Stimulated activated CD4-positive, alpha-beta T cell treated with anti-CD3 and anti-CD28 coated beads, Interleukin-4, amount 100 ng/mL, for 24 hours (primary cell): ENCODE measurements around the gene ATP8A1.

Experiments
- DNase-seq: peaks from one replicate; pipeline ENCODE4 v3.0.0-alpha.2; 2020

Gene ATP8A1

DNA sequence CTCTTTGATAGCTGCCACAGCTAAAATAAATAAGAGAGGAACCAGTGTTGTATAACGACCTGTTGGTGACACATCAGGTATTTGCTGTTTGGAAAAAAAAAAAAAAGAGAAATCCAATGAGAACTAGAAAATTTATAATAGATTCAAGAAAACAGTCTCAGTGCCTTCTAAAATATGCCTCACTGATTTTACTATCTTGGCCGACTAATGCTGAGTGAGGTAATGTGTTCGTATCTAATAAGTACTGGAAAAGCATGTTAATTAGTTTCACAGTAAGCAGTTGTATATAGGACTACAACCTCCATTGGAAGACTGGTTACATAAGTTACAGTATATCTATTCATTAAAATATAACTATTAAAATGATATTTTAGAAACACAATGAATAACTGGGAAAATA is 32.4 kb downstream of the ATP8A1 start:
- no peak for DNase-seq

DNA sequence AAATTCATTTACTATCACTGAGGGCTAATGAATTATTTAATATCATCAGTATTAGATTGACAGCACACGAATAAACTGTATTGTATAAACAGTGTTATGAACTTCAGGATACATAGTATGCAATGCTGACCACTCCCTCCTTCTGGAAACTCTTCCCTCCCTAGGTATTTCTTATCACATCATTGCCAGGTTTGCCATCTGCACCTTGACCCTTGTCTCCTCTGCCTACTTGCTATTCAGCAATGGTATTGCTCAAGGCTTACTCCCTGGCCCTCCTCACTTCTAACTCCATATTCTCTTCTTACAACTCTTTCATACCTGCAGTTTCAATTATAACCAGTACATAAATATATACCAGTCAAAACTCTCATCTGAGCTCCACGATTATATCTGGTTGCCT is 38.9 kb downstream of the ATP8A1 start:
- DNase-seq, result no peak

DNA sequence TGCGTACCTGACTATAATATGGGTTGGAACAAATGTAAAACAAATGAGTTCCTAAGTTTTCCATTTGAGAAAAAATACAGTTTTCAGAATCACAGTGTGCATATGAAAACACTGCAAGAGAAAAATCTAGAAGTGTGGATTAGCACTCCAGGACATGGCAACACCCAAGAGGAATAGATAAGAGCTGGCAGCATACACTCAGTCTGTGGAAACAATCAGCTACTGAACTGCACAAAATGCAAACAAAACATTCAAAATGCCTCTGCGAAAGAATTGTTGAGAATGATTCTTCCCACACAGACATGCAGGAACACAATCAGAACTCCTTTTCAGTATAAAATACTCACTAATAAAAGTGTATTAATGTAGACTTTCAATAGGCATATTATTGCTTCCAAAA is 39.9 kb downstream of the ATP8A1 start:
- no peak for DNase-seq

DNA sequence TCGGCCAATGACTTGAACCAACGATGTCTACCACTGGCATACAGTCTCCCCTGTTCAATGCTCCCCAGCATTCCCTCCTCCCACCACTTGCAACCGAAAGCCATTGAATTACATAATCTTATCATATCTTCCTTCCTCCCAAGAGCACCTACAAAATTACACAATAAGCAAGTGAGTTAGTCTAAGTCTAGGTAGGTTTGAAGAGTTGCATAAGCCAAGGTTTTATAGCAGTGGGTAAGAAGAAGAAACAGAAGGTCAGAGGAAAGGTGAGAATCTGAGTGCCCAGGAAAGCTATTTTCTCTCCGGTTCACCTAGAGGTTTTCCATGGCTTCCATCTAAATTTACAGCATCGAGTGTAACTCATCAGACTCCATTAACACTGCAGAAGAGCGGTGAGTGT is 40.3 kb downstream of the ATP8A1 start:
- no peak for DNase-seq

DNA sequence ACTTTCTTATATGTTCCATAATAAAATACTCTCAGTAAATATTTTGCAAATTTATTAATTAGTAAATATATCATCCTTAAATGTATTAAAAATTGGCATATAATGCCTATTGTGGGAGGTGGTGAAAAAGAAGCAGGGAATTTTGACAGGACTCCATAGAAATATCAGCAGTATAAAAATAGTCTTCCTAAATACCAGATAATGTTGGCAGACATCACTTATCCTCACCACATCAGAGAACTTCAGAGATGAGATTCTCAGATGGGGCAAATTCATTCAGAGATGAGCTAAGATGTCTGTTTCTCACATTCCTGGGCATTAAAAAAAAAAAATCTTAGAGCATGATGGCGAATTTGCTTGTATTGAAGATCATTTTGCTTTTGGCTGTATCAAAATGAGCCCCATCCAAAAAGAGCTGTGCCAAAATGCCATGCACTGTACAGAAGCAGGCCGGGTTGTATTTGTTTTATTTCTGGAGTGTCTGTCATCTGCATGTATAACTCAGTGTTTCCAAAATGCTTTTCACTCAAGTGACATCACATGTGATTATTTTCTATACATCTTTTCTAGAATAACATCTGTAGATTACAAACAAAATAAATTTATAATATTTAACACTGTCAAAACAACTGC is 41.7 kb downstream of the ATP8A1 start:
- no peak for DNase-seq

DNA sequence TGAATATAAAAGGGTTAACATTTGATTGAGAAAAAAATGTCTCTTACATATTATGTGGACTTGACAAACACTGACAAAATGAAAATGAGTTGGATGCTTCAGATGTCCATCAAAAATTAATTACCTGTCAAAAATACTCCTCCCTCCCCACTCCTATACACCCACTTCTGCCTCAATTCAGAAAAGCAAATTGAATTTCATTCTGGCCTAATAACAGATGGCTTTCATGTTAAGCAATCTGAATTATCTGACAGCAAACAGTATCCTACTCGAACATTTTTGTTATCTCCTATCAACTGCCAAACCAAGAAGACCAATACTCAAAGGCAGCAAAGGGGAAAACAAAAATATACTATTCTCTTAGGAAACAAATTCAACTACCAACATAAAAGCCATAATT is 44.0 kb downstream of the ATP8A1 start:
- no peak for DNase-seq

DNA sequence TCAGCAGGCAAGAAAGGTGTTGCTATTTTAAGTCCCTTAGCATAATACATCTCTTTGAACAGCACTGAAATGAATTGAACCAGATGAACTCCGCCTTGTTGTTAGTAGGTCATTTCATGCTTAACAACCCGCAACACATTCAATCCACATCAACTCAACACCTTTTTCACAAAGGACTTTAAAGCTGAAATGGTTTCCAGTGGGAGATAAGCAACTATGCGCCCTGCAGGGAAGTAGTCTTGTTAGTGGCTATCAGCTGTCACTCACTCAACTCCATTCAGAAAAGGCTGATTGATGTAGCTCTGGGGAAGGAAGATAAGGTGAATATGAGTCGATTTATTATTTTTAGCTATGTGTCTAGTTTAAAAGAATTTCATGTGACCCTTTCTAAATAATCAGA is 46.0 kb downstream of the ATP8A1 start:
- no peak for DNase-seq

DNA sequence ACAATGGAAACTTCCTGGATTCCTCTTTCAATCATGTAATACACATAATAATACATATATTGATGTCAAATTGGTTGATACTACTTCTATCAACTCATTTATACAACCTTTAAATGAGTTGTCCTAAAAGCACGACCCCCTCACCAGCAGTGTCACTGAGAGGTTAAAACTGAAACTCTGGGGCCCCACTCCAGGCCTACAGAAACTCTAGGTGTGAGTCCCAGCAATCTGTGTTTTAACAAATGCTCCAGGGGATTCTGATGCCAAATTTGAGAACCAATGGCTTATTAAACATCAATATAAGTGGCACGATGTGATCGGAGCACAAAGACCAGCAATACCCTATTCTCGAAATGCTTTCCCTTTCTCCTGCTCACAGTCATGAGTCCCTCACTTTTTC is 47.9 kb downstream of the ATP8A1 start:
- no peak for DNase-seq

DNA sequence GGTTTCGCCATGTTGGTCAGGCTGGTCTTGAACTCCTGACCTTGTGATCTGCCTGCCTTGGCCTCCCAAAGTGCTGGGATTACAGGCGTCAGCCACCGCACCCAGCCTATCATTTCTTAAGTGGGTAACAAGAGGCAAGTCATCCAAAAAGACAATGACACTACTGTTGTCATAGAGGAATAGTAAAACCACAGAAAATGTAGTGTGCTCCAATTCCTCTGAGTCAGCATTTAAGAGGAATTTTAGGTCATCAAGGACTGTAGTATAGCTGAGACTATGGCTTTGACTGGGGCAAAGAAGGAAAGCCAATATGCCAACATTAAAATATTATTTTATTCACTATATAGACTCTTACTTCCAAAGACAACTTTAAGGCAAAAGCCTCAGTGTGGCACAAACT is 48.4 kb downstream of the ATP8A1 start:
- no peak for DNase-seq

DNA sequence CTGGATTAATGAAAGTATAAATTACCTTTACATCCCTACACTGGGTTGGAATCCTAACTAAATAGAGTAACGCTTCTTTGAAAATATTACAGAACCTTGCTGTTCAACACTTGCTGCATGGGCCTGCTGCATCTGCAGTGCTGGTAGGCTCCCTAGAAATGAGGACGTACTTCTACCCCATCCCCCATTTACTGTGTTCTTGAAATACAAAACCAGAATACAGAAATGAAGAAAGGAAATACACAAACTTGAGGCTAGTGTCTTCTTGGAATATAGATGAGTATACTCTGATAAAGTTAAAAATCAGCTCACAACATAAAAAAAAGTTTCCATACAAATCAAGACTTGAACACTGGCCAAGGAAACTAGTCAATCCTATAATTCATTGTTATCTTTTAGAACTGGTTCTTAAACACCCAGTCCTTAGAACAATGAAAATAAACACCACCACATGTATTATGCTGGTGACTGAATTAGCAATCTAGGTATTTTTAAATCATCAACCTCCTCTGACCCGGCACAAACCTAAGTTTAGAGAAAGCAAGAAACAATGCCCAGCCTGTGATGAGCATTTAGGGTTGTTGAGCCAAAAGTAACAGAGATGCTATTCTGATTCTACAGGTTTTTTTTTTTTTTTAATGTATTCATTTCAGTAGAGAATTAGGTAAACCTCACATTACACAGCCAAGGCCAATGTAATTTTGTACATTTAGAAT is 49.7 kb downstream of the ATP8A1 start:
- DNase-seq, result no peak

DNA sequence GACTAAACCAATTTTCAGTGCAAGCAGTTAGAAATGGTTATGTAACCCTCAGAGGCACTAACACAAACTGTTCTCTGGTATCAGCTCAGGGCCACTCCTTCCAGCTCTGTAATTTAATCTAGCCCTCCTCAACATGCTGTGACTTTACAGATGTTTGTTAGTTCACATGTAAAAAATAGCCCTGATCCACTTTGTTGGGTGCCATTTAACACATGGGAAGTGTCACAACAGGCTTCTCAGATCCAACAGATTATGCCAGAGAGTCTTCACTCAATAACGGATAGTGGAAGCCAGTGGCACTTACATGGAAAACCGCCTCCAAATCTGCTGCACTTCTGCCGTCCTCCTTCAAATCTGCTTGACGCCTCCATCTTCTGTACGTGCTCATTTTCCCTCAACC is 51.6 kb downstream of the ATP8A1 start:
- no peak for DNase-seq

DNA sequence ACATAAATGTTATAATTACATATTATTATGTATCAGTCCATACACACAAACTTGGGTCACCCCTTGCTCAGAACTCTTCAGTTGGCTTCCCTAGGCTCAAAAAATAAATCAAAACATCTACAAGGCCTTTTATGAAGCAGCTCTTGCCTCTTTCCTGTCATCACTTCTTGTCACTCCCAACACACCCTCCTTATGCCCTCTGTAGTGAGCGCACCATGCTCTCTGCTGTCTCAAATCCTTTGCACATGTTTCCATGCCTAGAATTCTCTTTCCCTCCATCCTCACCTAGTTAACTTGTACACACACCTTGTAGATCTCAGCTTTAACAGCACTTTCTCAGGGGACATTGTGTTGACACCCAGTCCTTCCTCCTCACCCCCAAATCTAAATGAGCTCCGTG is 53.0 kb downstream of the ATP8A1 start:
- DNase-seq, result no peak

DNA sequence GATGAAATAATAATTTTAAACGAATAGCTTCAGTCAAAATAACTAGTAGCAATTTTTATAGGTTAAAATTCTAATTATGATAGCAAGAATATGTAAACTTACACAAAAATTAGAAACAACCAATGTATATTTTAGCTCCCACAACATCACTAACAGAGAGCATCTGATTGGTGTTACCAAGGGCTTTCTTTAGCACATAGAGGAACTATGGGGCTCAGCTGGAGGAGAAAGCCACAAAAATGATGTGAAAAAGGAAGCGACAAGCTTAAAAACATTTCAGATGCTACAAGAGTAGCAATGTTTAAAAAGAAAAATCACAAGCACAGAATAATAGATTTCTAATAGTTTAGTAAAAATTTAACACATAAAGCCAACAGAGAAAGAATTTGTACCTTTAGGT is 56.3 kb downstream of the ATP8A1 start:
- DNase-seq, result no peak

DNA sequence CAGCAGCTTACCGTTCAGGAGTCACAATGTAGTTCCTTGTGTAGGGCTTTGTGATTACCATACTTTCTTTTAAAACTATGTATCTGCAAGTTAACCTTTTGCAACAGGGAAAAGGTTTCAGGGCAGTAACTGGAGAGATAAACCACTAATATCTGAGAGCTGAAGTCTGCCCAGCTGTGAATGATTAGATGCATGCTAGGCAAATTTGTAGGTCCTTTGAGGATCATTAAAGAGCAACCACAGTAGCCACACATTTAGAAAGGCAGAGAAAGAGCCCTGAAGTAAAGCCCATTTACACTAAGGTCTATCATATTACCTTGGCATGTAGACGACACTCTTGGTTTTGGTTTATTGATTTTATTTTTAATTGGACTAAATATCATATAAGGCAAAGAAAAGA is 60.0 kb downstream of the ATP8A1 start:
- DNase-seq, result no peak

DNA sequence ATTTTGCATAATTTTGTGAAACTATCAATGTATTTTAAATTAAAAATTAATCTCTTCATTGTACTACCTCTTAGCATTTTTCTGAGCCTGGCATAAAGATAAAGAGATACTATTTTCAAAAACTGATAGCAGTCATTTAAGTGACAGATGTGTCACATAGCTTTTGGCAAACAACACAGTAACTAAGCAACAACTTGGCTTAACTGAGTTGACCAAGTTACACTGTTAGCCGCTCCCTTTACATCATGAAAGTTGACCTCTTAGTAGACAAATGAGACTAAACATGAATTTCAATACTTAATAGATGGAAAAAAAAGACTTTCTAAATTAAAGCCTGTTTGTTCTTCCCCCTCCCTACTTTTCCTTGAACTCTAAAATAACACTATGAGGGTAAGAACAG is 62.0 kb downstream of the ATP8A1 start:
- DNase-seq, result no peak

DNA sequence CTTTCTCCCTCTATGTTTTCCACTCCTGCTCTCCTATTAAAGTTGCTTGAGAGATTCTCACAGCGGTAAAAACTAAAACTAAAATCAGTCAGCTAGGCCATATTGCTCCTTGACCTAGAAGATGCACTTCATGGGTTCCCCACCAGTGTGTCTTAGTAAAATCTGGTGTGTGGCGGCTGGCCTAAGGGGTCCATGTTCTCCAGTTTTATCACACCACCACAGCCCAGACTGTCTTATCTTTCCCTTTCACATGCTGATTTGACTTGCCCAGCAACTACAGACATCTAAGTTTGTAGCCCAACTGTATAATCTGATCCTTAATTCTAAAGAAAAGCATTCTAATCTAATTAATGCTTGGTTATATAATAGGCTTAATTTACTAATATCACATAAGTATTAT is 68.0 kb downstream of the ATP8A1 start:
- no peak for DNase-seq

DNA sequence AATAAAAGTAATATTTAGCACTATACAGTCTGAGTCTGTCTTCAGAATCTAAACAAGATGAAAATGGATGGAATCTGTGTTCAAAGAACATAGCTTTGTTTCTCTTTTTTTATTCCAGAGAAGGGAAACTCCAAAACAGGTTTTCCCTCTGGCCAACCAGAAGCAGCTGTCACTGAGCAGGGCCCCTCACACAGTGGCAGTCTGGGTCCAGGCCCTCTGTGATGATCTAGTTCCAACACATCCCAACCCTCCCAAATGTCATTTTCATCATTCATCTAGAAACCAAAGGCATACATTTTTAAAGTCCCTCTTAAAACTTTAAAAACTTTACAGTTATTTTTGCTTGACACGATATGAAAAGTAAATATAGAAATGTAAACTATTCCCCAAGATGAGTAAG is 70.1 kb downstream of the ATP8A1 start:
- DNase-seq, result no peak

DNA sequence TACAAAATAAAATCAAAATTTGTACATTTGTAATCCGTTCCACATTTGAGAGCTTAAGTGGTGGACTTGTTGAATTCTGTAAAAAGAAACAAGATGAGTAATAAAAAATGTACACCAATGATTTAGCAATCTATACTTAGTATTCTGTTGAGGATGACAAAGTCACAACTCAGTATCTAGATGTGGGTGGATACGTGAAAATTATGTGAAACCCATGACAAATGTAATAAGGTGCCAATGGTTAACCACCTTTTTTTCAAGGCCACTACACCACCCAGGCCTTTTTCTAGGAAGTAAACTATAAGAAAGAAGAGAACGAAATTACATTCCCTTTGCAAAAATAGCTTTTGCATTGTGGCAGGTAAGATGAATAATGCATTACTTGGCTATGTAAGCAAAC is 77.0 kb downstream of the ATP8A1 start:
- DNase-seq, result no peak

DNA sequence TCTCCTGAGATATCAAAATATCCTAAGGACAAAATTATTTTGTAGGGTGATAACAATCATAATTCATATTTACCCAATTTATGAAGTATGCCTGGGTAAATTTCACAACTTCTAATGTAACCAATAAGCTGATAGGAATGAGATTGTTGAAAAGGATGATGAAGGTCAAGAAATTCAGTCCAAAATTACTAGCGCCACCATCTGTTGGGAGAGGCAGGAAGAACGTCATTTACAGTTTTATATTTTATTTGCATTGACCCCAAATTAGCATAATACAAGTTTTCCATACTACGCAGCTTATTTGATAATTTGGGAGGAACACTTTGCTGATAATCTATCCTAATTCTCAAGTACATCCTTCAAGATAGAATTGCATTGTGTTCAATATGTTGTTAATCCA is 78.7 kb downstream of the ATP8A1 start:
- no peak for DNase-seq

DNA sequence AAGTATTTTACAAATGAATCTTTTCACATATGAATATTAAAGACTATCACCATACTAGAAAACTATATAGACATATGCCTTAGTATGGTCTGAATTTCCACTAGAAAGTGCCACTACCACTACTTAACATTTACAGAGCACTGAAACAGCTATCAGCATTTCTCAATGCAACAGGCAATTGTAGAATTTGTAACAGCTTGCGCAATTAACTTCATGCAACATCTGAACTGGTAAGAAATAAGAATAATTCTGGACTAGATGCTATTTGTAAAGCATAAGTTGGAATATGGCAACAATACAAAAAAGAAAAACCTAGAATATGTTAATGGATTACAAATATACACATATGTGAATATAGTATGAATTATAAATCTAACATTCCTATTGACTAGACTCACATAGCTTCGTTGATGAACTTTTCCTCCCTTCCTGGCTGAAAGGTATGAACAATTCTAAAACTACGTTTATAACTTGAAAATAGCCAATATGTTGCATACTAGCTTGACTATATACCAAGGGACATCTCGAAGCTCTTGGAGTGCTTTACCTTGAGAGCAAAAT is 82.0 kb downstream of the ATP8A1 start:
- DNase-seq, result no peak

DNA sequence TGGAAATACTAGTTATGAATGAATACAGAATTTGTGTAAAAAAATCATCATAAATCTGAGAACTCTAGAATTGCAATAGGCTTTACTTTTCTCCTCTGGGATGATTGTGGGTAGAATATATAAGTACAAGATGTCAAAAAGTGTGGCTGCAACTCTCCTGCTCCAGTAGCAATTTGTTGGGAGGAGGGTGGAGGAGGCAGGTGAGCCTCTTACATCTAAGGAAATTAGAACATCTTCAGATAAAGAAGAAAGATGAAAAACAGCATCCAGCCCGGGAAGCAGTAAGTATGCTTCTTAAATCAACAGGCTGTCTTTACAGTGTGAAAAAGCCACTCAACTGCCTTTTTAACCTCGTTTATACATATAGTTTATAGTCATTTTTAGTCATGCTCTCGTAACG is 83.7 kb downstream of the ATP8A1 start:
- no peak for DNase-seq

DNA sequence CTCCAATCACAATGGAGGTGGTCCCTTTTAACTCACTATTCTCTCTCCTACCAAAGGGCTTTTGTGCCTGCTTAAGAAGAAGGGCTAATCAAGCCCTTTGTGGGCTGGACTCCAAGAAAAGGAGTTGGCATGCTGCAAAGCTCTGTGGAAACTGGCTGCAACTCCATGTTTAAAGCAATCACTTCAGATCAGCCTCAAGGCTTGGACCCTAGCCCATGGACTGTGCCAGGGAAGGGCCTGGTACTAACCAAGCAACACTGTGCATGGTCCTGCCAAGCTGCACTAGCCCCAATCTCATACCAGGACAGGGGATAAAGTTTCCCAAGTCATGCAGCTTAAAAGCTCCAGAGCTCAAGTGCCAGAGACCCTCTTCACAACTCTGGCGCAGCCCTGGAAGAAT is 86.7 kb downstream of the ATP8A1 start:
- no peak for DNase-seq

DNA sequence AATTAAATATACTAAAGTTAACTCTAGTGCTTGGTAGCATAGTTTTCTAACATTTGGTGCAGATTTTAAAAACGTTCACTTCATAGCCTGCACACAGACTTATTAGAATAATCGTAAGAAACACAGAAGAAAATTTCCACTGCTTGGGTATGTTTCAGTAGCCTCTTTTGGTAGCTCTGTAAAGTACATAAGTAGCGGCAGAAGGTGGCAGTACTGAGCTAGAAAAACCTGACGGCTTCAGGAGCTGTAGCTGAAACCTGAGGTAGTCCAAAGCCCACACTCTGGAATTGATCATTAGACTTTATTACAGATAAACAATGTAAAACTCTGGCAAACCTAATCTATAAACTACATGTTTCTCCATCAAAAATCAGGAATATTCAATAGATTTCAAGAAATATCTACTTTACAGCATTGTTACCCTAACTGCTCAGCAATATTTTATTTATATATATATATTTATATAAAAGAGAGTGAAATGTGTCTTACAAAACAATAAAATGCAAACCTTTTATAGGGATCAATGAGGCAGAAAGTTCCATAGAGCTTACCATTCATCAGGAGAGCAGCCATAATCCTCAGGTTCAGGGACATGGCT is 88.2 kb downstream of the ATP8A1 start:
- peak; percentile 70 for DNase-seq

DNA sequence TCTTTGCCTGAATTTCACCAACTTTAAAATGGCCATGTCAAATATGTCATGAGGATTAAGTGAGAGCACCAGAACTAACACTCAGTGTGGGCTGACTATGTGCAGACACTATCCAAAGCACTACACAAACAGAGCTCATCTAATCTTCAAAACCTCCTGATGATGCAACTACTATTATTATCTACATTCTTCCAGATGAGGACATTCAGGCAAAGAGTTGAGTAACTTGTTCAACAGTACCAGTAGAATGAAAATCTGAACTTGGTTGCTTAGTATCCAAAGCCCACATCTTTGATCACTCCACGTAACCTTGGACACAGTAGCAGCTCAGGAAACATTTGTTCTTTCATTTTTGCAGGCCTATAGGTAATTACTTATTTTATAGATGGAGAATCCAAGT is 90.1 kb downstream of the ATP8A1 start:
- no peak for DNase-seq

DNA sequence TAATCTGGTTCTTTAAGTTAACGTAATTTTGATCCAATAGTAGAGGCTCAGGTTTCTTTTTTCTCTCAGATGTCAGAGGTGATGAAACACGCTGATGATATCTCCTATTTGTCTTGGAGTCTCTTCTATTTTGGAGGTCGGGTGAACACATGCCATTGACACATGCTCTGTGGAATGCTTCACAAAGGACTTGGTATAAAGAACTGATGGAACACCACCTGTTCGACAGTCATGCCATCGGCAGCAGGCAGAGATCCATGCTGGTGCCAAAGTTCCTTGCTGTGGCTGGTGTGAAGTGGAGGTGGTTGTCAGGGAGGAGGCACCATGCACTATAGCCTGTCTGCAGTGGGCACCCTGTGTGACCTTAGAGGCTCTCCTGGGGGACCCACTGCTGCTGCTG is 94.9 kb downstream of the ATP8A1 start:
- DNase-seq, result no peak
